ENCODE data around the gene OPALIN.
A peak's percentile ranks its signal among the peaks of the same experiment; 100 is the strongest.

OPALIN gene

DNA sequence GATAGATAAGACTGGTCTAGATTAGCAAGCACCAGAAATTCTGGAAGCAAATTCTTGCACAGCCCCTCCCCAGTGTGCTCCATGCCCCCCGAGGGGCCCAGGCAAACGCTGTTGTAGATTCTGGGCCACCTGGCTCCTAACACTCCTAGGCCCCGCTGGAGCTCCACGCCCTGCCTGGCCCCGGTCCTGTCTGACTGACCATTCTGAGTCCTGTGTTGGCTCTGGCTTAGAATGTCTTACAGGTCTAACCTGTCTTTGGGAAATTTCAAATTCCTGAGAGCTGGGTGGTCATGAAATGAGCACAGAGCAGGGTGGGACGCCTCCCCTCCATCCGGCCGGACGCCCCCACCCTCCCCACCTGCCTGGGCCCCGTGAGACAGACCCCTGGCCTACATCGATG is 12.6 kb upstream of the OPALIN start:
- ATAC-seq = no peak

DNA sequence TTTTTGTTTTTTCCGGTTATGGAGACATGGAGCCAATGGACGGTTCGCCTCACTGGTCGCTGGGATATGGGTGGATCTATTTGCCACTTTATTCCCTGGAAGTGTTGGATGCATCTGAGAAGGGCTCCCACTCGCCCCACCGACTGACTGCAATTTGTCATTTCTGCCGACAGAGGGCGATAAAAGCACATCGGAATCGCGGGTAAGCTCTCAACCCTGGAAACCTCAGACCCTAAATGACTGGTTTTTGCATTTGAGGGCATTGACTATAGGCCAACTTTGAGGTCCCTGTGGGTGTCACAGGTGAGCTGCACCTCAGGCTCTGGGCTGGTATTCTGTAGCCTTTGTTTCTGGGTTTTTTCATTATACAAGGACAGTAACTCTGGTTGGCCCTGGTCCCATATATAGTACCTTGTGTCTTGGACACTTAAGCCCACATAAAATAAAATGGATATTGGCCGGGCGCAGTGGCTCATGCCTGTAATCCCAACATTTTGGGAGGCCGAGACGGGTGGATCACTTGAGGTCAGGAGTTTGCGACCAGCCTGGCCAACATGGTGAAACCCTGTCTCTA is 11.9 kb upstream of the OPALIN start:
- peak; percentile 26 to 30 for ATAC-seq

DNA sequence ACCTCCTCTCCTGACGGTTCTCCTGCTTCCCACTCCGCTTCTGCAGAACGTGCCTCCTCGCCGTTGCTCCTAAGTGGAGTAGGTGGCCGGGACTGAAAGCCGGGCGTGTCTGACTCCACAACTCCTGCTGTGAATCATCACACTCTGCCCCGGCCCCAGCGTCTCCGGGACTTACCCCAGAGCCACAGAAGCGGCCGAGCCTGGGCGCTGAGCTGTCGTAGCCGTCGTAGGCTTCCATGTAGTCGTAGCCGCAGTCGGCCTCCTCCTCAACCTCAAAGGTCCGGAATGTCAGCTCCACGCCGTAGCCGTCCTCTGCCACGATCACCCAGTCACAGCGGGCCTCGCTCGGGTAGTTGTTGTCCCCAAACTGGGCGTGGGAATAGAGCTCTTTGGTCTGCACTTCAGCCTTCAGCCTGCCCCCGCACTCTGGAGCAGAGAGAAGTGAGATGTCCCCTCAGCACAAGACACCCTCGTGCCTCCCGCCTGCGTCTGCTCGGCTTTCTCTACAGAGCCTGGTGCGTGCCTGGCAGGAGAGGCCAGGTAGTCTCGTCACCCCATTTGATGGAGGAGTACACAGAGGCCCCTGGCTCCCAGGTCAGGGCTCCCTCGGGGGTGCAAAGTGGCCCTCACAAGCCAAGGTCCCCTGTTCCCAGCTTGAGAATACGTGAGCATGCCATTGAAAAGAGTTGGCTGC is 11.2 kb upstream of the OPALIN start:
- ATAC-seq = no peak

DNA sequence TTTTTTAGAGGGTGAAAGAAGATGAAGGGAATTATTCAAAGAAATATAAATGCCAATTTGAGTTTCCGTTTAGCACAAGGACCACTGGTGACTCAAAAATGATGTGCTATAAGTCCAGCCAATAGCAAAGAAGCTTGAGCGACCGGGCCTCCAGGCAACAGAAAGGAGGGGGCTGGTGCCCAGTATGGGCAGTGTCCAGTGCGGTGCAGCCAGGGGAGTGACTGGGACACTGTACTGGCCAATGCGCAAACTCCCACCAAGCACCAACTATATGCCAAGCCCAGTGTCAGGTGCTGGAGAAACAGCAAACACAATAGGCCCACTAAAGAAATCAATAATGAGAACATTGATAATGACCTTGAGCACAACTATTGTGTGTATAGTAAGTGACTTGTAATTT is 10.2 kb upstream of the OPALIN start:
- ATAC-seq = no peak

DNA sequence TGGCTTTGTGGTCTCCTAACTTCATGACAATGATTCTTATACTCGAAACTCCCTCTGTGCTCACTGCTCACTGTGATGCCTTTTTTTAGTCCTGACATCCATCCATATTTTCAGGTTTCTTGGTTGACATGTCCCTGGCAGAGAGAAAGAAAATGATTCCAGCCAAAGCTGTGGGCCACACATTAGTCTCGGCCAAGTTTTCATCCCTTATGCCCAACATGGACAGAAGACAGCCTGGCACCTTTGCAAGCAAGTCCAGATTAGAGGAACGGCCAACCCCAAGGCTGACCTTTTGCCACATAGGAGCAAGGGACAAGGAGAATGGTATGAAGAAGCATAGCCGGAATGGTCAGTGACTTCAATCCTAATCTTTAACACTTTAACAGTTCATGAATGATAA is 8.7 kb upstream of the OPALIN start:
- ATAC-seq = no peak

DNA sequence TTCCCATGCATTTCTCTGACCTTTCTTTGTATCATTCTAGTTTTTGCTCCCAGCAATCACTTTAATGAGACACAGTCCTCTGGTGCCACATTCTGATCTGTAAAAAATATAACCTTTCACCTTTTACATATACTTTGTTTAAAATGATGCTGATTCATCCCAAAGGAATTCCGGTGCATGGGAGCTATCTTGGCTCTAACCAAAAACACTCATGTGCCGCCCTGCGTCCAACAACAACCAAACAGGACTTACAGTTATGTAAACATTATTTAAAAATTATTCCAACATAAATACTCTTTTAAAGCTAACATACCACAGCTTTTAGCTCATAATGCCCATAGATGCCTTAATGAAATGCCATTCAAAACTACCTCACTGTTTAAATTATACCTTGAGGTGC is 7.7 kb upstream of the OPALIN start:
- no peak for ATAC-seq

DNA sequence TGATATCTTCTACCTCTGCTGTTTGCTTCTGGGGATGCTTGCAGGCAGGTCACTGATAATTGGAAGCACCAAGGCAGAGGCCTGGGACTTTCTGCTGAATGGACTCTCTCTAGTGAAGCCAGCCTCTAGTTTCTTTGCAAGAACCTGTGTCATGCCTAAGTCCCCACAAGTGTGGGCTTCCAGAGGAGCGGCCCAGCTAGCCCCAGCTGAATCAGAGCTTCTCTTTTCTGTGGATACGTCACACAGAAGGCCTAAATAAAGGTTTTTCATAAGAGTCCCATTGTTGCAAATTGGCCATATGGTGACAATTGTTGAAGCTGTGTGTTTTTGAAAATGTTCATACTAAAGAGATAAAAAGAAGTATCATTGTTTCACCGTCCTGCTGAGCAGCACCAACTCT is 6.8 kb upstream of the OPALIN start:
- ATAC-seq = no peak

DNA sequence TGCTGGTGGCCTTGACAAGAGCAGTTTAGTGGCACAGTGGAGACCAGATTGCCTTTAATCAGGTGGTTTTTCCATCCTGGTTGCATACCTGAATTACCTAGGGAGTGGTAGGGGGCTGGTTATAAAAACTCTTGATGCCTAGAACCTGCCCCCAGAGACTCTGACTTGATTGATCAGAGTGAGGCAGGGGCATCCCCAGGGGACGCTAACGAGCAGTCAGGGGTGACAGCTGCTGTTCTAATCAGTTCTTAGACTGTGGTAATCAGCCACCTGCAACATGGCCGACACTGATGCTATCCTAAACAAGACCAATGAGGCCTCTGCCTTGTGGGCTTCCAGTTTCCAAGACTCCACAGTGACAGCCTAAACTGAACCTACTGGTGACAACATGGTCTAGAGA is 2.0 kb upstream of the OPALIN start:
- no peak for ATAC-seq

DNA sequence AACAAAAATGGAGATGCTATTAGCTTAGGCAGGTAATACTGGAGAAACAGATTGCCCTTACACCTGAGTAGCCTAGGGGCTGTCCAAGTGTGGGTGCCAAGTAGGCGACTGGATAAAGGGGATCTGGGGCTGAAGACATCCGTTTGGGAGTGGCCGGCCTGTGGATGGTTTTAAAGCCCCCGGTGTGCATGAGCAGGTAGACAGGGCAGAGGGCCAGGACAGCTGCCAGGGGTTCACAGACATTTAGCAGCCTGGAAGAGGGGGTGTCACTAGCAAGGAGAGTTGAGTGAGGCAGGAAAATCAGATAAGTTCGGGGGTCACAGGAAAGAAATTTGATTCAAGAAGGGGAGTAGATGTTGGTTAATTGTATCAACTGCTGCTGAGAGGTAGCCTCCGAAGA is 1.5 kb upstream of the OPALIN start:
- ATAC-seq = no peak

DNA sequence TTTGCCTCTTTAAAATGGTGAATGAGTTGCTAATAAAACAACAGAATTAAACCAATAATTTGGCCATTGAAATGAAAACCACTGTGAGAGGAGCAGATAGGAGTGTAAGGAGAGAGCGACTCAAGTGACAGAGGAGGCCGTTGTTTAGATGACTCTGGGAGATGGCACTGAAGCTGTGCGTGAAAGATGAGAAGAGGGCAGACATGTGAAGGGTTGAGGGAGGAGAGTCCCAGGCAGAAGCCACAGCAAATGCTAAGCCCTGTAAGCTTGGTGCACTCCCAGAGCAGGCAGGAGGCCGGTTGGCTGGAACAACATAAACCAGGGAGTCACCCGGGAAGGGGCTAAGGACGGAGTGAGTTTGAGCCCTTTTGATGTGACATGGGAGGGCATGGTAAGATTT is 814 bp upstream of the OPALIN start:
- no peak for ATAC-seq

DNA sequence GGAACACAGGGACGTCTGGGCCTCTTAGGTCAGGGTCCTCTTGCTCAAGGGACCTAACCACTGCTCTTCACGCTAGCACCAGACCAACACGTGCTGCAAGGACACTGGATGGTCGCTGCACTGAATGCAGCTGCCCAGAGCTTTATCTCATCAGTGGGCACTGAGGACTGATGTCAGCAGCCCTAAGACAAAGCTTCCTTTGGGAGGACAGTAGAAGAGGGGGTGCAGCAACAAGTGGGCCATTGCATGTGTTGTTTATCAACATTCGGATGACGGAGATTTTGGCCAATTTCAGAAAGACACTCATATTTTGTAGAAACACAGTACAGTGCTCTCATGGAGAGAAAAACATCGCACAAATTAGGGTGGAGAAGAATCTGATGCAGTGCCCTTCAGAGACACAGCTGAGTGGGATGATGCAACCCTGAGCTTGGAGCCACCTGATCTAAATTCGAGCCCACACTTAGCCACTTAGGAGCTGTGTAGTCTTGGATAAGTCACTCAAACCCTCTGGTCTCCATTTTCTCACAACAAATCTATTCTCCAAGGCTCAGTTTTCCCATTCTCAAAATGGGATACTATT is 1.7 kb downstream of the OPALIN start:
- ATAC-seq = no peak

DNA sequence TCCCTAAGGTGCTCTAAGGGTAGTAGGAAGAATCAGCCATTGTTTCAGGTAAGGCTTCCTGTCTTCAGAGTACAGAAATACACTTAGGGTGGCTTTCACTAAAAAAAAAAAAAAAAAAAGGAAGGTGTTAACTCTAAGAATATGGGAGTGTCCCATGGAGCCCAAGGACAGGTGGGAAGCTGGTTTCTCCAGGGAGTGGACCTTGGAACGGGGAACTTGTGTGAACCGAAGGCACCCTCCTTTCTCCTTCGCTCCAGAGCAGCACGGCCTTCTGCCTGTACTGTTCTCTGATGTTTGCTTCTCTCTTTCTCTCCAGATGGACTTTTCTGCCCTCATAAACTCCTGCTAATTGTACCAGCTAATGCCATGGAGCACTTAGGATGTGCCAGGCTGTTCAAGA is 6.2 kb downstream of the OPALIN start:
- ATAC-seq = no peak

DNA sequence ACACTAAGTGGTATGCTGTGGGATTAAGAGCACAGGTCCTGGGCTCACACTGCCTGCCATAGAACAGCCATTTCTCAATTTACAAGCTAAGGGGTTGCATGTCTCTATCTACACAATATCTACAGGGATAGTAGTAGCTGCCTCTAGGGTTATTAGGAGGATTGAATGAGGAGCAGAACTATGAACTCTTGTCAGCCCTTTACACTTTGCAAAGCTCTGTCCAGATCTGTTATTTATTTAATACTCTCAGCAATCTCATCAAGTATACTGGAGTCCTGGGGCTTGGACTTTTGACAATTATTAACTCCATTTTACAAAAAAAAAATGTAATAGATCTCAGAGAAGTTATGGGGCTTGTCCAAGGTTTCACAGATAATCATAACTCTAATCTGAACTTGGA is 6.8 kb downstream of the OPALIN start:
- no peak for ATAC-seq

DNA sequence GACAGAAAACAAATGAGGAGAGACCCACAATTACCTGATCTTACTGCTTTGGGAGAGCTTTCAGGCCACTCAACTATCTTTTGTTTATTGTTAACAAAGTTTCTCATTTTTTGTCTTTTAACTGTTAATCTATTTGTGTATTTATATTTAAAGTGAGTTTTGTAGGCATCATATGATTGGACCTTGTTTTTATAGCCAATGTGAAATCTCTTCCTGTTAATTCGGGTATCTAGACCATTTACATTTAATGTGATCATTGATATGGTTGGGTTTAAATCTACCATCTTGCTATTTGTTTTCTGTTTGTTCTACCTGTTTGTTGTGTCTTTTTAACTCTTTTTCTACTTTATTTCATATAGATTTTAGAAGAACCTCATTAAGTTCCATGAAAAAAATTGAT is 12.5 kb downstream of the OPALIN start:
- no peak for ATAC-seq

DNA sequence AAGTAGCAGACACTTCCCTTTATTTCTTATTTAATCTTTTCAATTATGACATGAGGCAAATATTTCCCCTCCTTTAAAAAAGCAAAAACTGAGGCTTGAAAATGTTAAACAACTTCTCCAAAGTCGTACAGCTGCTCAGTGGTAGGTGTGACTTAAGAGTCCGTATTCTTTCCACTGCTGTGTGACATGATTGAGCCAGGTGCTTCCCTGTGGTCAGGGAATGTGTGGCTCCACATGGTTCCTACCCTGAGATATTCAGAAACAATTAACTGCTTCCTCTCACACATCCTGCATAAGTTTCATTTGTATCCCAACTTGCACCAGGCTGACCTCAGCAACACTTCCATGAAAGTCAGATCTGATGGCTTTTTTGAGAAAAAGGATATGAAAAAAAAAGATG is 13.6 kb downstream of the OPALIN start:
- no peak for ATAC-seq

DNA sequence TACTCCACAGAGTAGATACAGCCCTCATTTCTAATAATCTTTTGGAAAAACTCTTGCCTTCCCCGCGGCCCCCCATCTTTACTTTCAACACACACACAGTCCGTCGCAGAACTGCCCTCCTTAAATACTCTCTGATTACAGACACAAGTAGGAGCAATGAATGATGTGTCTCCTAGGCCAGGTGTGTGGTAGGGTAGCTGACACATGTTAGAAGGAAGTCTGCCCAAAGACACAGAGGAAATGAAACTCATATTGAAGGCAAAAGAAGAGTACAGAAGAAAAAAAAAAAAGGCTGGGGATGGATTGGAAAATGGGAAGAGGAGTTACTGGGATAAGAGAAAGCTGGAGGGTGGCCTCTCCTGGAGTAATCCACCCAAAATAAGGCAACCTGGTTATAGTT is 14.6 kb downstream of the OPALIN start:
- no peak for ATAC-seq

DNA sequence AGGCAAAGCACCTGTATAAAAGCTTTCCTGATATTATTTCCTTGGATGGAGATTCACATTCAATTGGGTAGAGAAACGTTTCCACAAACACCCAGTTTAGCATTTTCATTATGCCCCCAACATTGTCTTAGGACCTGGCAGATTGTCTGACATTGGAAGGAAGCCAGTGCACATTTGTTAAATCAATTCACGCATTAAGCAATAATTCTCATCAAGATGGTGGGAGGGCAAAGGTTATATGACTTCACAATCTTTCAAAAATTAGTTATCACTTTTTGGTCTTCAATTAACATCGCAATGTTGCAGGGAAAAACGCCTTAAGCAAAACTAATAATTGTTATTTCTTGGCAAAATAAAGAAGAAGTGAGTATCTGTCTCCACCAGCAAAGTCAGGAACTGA is 16.4 kb downstream of the OPALIN start:
- ATAC-seq = no peak

DNA sequence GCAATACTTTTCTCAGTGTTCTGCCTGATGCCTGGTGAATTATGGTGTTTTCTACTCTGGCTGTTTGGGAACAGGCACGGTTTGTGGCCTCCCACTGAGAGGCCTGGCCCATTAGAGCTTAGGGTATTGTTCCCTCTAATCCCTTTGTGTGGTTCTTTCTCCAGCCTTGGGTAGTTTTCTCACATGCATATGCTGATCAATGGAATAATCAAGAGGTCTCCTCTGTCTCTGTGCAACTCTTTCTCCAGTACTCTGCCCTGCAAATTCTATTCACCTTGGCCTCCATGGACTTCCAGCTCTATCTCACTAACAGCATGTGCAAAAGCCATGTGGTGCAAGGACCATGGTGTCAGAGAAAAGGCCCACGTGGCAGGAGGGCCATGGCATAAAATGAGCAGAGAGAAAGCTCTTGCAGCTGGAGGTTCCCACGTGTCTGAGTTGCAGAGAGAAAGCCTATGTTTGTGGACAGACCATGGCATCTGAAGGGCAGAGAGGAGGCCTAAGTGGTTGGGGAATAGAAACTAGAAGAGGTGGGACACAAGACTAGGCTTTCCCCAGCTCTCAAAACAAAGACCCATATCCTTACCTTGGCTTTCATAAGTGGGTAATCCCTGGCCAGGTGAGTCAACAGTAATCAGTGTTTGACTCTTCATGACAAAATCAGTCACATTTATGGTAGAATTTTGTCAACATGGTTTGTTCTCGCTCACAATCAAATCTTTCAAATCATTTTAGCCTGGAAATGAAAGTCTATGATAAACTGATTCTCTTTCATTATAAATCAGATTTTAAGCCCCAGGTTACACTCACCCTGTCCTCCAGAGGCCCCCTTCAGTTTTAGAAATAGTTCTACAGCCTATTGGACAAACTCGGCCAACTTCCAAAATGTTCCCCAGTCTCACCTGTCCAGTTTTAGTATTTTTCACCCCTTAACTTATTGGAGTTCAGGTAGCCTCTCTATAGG is 17.3 kb downstream of the OPALIN start:
- peak in 1 of 2 donors; percentile 55 for ATAC-seq

DNA sequence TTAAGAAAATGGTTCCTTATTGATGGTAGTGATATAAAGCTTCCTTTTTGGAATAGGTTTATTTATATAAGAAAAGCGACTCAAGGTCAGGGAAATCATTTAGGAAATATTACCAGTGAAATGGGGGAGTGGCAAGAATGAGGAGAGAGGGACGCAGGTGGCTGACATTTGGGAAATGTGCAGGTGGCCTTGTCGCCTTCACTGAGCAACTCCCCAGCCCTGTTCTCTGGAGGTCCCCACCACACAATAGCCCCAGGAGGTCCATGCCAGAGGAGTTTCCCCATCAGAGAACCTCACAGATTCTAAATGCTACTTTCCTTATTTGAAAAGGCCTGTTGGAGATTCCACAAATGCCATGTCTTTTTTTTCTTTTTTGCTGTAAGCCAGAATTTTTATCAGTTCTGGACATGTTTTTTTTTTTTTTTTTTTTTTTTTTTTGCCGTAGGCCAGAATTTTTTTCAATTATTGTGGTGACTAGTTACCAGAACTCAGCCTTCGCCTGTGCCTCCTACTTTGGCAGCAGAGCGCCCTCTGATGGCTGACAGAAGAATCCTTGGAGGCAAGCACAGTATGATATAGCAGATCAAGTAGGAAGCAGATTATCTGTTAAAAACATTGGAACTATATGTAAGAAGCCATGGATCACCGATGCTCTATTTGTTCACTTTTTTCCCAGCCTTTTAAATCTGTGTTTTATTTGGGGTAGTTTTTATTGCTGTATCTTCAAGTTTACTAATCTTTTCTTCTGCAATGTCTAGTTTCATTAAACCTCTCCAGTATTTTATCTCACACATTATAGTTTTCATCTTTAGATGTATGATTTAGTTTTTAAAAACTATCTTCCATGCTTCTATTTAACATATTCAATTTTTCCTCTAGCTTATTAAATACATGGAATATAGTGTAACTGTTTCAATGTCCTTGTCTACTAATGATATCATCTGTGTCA is 18.6 kb downstream of the OPALIN start:
- ATAC-seq = peak in 1 of 2 donors; percentile 67

DNA sequence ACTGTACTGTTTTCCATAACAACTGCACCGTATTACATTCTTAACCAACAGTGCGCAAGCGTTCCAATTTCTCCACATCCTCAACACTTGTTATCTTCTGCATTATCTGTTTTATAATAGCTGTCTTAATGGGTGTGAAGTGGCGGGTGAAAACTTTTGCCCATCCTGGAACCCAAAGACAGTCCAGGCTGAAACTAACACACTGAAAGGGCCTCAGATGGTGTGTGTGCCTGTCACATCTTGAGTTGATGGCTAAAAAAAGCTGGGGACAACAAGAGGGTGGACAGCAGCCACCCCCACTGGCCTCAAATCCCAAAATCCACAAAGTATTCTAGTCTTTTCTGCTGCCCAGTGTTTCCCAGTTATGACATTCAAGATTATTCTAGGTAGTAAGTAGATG is 19.4 kb downstream of the OPALIN start:
- ATAC-seq = no peak

DNA sequence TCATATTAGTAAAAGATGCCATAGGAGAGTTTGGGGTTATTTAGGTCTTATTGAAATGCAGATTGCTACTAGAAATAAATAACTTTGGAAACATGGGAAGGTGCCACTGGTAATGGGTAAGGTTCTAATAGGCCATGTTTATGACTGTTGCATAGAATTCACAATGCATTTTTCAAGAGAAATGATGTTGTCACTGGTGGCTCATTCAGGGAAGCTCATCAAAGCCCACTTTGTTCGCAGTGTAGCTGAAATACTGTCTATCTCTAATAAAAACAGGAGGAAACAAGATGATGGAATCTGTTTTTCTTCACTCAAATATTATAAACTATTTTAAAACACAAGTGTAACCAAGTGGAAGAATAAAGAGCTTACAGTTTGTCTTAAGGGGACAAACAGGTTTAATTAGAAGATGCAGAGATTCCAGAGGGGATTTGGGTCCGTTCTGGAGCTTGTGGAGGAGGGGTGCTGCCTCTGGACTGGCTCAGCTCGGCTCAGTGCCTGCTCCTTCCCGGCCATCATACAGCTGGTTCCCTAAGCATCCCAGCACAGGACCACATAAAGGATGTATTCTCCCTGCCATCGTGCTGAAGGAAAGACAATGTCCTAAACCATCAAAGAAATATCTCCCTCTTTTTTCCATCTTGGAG is 20.4 kb downstream of the OPALIN start:
- ATAC-seq = no peak

DNA sequence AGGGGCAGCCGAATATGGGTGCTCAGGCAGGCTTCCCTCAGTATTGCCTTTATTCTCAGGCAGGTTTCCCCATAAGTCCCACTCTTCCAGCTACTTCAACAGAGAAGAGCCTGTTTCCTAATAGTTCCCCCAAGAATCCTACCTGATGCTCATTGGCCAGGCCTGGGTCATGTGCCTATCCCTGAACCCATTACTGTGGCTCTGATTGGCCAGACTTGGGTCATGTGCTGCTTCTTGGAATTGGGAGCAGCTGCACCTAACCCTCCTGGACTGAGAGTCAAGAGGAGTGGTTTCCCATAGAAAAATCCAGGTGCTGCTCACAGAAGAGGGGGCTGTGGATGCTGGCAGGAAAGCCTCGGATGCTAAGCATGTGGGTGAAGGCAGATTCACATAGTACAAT is 21.7 kb downstream of the OPALIN start:
- no peak for ATAC-seq
